GM23248 (cell line): Measurements from ENCODE around the gene QRICH1. TPM values are rescaled to one million over a fixed set of nuclear protein-coding genes. Genes with fewer than 3 reads are reported as not detected.

Experiments
- DNase-seq: peaks from one replicate; pipeline ENCODE4 v3.0.0-alpha.2; 2015
- H2AFZ ChIP-seq: fragments of 200-600 bp; sonication (generic); 2 replicates; pipeline ENCODE4 v1.6.1; 2016; ENCODE audit warnings: antibody characterized with exemption
- H3F3A ChIP-seq: fragments of 200-600 bp; sonication (generic); 2 replicates; pipeline ENCODE4 v1.6.1; 2016; ENCODE audit warnings: mild to moderate bottlenecking, antibody characterized with exemption, mixed run types; ENCODE audit not compliant: insufficient read depth
- H3K27ac ChIP-seq: fragments of 200-600 bp; sonication (generic); 2 replicates; pipeline ENCODE4 v1.5.1; 2016; ENCODE audit warnings: mild to moderate bottlenecking
- H3K27me3 ChIP-seq: fragments of 200-600 bp; sonication (generic); replicated peaks from 2 replicates; pipeline ENCODE4 v1.6.1; 2016; ENCODE audit warnings: mild to moderate bottlenecking; ENCODE audit not compliant: insufficient read depth
- H3K36me3 ChIP-seq: fragments of 200-600 bp; sonication (generic); 2 replicates; pipeline ENCODE4 v1.6.1; 2016; ENCODE audit warnings: low read depth, mild to moderate bottlenecking
- H3K4me1 ChIP-seq: fragments of 200-600 bp; sonication (generic); 2 replicates; pipeline ENCODE4 v1.6.1; 2016; ENCODE audit warnings: mild to moderate bottlenecking; ENCODE audit not compliant: insufficient read depth
- H3K4me2 ChIP-seq: fragments of 200-600 bp; sonication (generic); one replicate; pipeline ENCODE4 v1.6.1; 2016; ENCODE audit warnings: mild to moderate bottlenecking; ENCODE audit not compliant: unreplicated experiment
- H3K4me3 ChIP-seq: fragments of 200-600 bp; sonication (generic); 2 replicates; pipeline ENCODE4 v1.5.1; 2016; ENCODE audit warnings: mild to moderate bottlenecking
- H3K79me2 ChIP-seq: fragments of 200-600 bp; sonication (generic); 2 replicates; pipeline ENCODE4 v1.6.1; 2016; ENCODE audit warnings: mild to moderate bottlenecking; ENCODE audit not compliant: insufficient read depth
- H3K9ac ChIP-seq: fragments of 200-600 bp; sonication (generic); 2 replicates; pipeline ENCODE4 v1.6.1; 2016; ENCODE audit warnings: mild to moderate bottlenecking
- H3K9me2 ChIP-seq: fragments of 200-600 bp; sonication (generic); 2 replicates; pipeline ENCODE4 v1.6.1; 2016; ENCODE audit warnings: mixed run types, mild to moderate bottlenecking, moderate library complexity; ENCODE audit not compliant: insufficient read depth
- H3K9me3 ChIP-seq: fragments of 200-600 bp; sonication (generic); one replicate; pipeline ENCODE4 v1.6.1; 2017; ENCODE audit warnings: low read depth
- H4K20me1 ChIP-seq: fragments of 200-600 bp; sonication (generic); 2 replicates; pipeline ENCODE4 v1.6.0; 2016; ENCODE audit not compliant: insufficient read depth
- EZH2 ChIP-seq: fragments of 200-600 bp; sonication (generic); IDR thresholded peaks from 2 replicates; pipeline ENCODE4 v1.6.1; 2018; ENCODE audit warnings: antibody characterized with exemption, mild to moderate bottlenecking; ENCODE audit not compliant: insufficient read depth, poor library complexity, severe bottlenecking
- EZH2phosphoT487 ChIP-seq: fragments of 200-600 bp; sonication (generic); IDR thresholded peaks from 2 replicates; pipeline ENCODE4 v1.6.1; 2018; ENCODE audit warnings: antibody characterized with exemption, moderate library complexity, mild to moderate bottlenecking, low read depth; ENCODE audit not compliant: insufficient read depth
- WGBS, 2 experiments: methylation state at CpG; one replicate each; pipeline ENCODE4 v1.1.6; 2015 to 2017; ENCODE audit warnings: low lambda C conversion rate in 2 of 2, low coverage in 1 of 2; ENCODE audit errors: missing lambda C conversion rate in 2 of 2; 5-methylcytosine and 5-hydroxymethylcytosine counted together
- in situ Hi-C: fragments of 300-500 bp; cut with MboI; formaldehyde crosslinking; loops from 2 replicates; pipeline ENCODE4 v1.15.0; 2020
- polyA plus RNA-seq: library from polyadenylated mRNA; unstranded; fragments of >200 nt; fragmentation: Nextera tagmentation; extraction: Ambion mirVana; gene quantifications from 2 replicates; pipeline ENCODE4 v1.2.1, GENCODE V29; 2016
- total RNA-seq: library from RNA; depleted of rRNA; stranded (reverse); fragments of >200 nt; shearing (Covaris generic); gene quantifications from 2 replicates; pipeline ENCODE4 v1.2.3, GENCODE V29; 2014

The QRICH1 gene
- total and polyA plus RNA-seq, 2 experiments from 2014 or later, result 29.0 to 107 TPM

GRCh38 chr3:48990636-48991469, 103.0 kb downstream of the QRICH1 start:
- Histone ChIP-seq H3K27me3 (no peaks in the 10 kb centered on the region), H3K9me2 (no peaks in the 10 kb centered on the region), H3K27ac (peak overlapping the region; percentile 94), H3K9ac (peak overlapping the region; percentile 86), H3K4me3 (peak overlapping the region; percentile 77), H3K4me2 (peak overlapping the region; percentile 88), H2AFZ (peak overlapping the region; percentile 70), H3F3A (peaks cover 6% of the 10 kb centered on the region; the same call in 1 of the 2 replicates), H4K20me1 (no peaks in the 10 kb centered on the region), H3K9me3 (no peaks in the 10 kb centered on the region), H3K4me1 (peaks cover 14% of the 10 kb centered on the region; the same call in 1 of the 2 replicates), H3K79me2 (peaks cover 53% of the 10 kb centered on the region), H3K36me3 (no peaks in the 10 kb centered on the region)
- DNase-seq, result peak; percentile 56
- TF ChIP-seq EZH2phosphoT487, result no peak
- TF ChIP-seq EZH2, result no peak
- WGBS, 2 experiments, result 6% methylated on average over 40 of the region's 40 CpGs
- in situ Hi-C loops, result no loop called here

DNA sequence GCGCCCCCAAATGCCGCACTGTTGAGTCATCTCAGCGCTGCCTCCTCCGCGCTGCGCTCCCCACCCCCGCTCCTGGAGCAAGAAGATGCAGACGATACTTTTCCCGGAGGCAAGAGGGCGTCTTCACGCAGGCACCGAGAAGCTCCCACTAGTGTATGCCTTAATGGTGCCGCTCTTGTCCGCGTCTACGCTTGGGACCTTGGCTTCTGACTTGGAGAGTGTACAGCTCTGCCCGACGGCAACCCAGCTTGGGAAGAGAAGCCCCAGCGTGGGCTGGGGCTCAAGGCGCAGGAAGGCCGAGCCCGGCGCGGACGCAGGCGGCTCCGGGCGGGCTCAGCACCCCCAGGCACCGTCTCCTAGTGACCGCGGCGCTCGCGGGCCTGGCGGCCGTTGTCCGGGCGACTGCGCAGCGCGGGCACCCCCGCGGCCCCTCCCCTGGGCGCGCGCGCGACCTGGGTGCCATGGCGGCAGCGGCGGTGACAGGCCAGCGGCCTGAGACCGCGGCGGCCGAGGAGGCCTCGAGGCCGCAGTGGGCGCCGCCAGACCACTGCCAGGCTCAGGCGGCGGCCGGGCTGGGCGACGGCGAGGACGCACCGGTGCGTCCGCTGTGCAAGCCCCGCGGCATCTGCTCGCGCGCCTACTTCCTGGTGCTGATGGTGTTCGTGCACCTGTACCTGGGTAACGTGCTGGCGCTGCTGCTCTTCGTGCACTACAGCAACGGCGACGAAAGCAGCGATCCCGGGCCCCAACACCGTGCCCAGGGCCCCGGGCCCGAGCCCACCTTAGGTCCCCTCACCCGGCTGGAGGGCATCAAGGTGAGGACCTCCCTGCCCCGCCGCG, 103.9 kb downstream of the QRICH1 start, which contains the start of gene P4HTM:
TSS of gene P4HTM (plus strand) at position 446 of the 840 bp plus-strand sequence. CDS start at position 462, 16 bp downstream.
- H2AFZ ChIP-seq, result peak within 1 kb of the TSS; percentile 71
- 1 to 2% methylated on average over 66 to 74 of the region's 91 CpGs for WGBS, 2 experiments
- no peaks in the 10 kb centered on the region for H3K36me3 ChIP-seq
- H3K27me3 ChIP-seq, result no peaks in the 10 kb centered on the region
- no peaks in the 10 kb centered on the region for H3K9me2 ChIP-seq
- peak; percentile 97 for DNase-seq
- H3K4me2 ChIP-seq, result peak within 1 kb of the TSS; percentile 88
- peaks cover 14% of the 10 kb centered on the region; the same call in 1 of the 2 replicates for H3K4me1 ChIP-seq
- peak within 1 kb of the TSS; percentile 94 for H3K27ac ChIP-seq
- H4K20me1 ChIP-seq, result no peaks in the 10 kb centered on the region
- in situ Hi-C loops, result no loop called here
- H3K9me3 ChIP-seq, result no peaks in the 10 kb centered on the region
- H3K4me3 ChIP-seq, result peak within 1 kb of the TSS; percentile 77
- H3K9ac ChIP-seq, result peak within 1 kb of the TSS; percentile 86
- TF ChIP-seq EZH2phosphoT487 (no peak), EZH2 (no peak)
- H3F3A ChIP-seq, result peaks cover 6% of the 10 kb centered on the region; the same call in 1 of the 2 replicates
- peaks cover 47% of the 10 kb centered on the region for H3K79me2 ChIP-seq

GRCh38 chr3:48989126-48989795, 104.6 kb downstream of the QRICH1 start:
- in situ Hi-C loops, result no loop called here
- Histone ChIP-seq H3F3A (peaks cover 11% of the 10 kb centered on the region; the same call in 1 of the 2 replicates), H3K4me3 (peak overlapping the region; percentile 77), H3K27me3 (no peaks in the 10 kb centered on the region), H3K27ac (peak overlapping the region; percentile 94), H3K4me1 (peaks cover 14% of the 10 kb centered on the region; the same call in 1 of the 2 replicates), H3K4me2 (peak overlapping the region; percentile 88), H3K9me2 (no peaks in the 10 kb centered on the region), H4K20me1 (no peaks in the 10 kb centered on the region), H3K9ac (peak overlapping the region; percentile 86), H3K9me3 (no peaks in the 10 kb centered on the region), H3K36me3 (no peaks in the 10 kb centered on the region), H2AFZ (peak overlapping the region; percentile 71), H3K79me2 (peaks cover 41% of the 10 kb centered on the region)
- DNase-seq, result peak; percentile 50
- WGBS, 2 experiments, result 0 to 2% methylated on average over 21 of the region's 21 CpGs
- TF ChIP-seq EZH2 (no peak), EZH2phosphoT487 (no peak)
